Panc1 (cell line): ENCODE results near the gene TSHZ3. TPM values are rescaled to one million over a fixed set of nuclear protein-coding genes. Genes with fewer than 3 reads are reported as not detected.

ENCODE experiments used
- ATAC-seq: fragments of 200-7000 bp; cut with Tn5 transposase; 2 replicates; pipeline ENCODE4 v1.9.1; 2020; ENCODE audit warnings: mild to moderate bottlenecking, moderate library complexity
- BruUV-seq: library from RNA; stranded (reverse); fragments of 400-500 nt; replicated peaks from 2 replicates; lab custom pipeline; 2021; lab: Mats Ljungman, UMichigan
- CTCF ChIA-PET: fragments of 300-600 bp; sonication (Branson Sonifier 250); formaldehyde crosslinking; loops from one replicate; lab custom pipeline; 2022; ENCODE audit warnings: antibody characterized with exemption; lab: Charles Lee
- POLR2A ChIA-PET: fragments of 300-600 bp; sonication (Branson Sonifier 250); formaldehyde crosslinking; loops from one replicate; lab custom pipeline; 2022; ENCODE audit warnings: antibody characterized with exemption; lab: Charles Lee
- DNase-seq: peaks from one replicate; pipeline ENCODE4 v3.0.0-alpha.2; 2010; ENCODE audit warnings: low read depth, low spot score
- H3K27ac ChIP-seq: 2 replicates; pipeline ENCODE4 v1.5.1; 2011; ENCODE audit warnings: mild to moderate bottlenecking, low read length, inconsistent platforms
- H3K27me3 ChIP-seq: fragments of 200-500 bp; sonication (Bioruptor generic); 2 replicates; pipeline ENCODE4 v1.6.0; 2014; ENCODE audit warnings: low read length, inconsistent platforms; ENCODE audit not compliant: control insufficient read depth, insufficient read depth
- H3K36me3 ChIP-seq: fragments of 200-500 bp; sonication (Bioruptor generic); 2 replicates; pipeline ENCODE4 v1.5.1; 2014; ENCODE audit warnings: inconsistent platforms, mild to moderate bottlenecking, low read length, moderate library complexity; ENCODE audit not compliant: control insufficient read depth, insufficient read depth
- H3K4me1 ChIP-seq: 2 replicates; pipeline ENCODE4 v1.5.1; 2011; ENCODE audit warnings: inconsistent platforms, mild to moderate bottlenecking, low read length, moderate library complexity; ENCODE audit not compliant: control insufficient read depth, insufficient read depth
- H3K4me3 ChIP-seq, 2 experiments: 2 replicates each; pipeline ENCODE4 v1.5.1; 2011 to 2012; ENCODE audit warnings: low read depth in 2 of 2, low read length in 2 of 2, mild to moderate bottlenecking in 2 of 2, inconsistent platforms in 1 of 2, moderate library complexity in 1 of 2
- H3K9me3 ChIP-seq: fragments of 200-500 bp; sonication (Bioruptor generic); 2 replicates; pipeline ENCODE4 v1.5.1; 2014; ENCODE audit warnings: low read depth, mild to moderate bottlenecking, inconsistent platforms, low read length, moderate library complexity; ENCODE audit not compliant: control insufficient read depth, insufficient read depth
- CTCF ChIP-seq: fragments of 450-650 bp; IDR thresholded peaks from 2 replicates; pipeline ENCODE4 v1.5.1; 2017; ENCODE audit warnings: mild to moderate bottlenecking
- POLR2AphosphoS5 ChIP-seq: IDR thresholded peaks from 2 replicates; pipeline ENCODE4 v1.6.1; 2012; ENCODE audit warnings: mild to moderate bottlenecking, low read depth, low read length, moderate library complexity
- REST ChIP-seq, 2 experiments: IDR thresholded peaks; 2 replicates each; pipeline ENCODE4 v1.6.1; 2011 to 2012; ENCODE audit warnings: low read depth in 2 of 2, control low read depth in 1 of 2, low read length in 1 of 2, mild to moderate bottlenecking in 1 of 2, moderate library complexity in 1 of 2; ENCODE audit not compliant: insufficient read depth in 1 of 2
- SIN3A ChIP-seq: IDR thresholded peaks from 2 replicates; pipeline ENCODE4 v1.6.1; 2012; ENCODE audit warnings: low read depth, mild to moderate bottlenecking, low read length, moderate library complexity, borderline replicate concordance; ENCODE audit not compliant: insufficient read depth
- TCF7L2 ChIP-seq: IDR thresholded peaks from 2 replicates; pipeline ENCODE4 v1.6.1; 2011; ENCODE audit warnings: mild to moderate bottlenecking, low read depth, low read length, inconsistent platforms
- in situ Hi-C: cut with HindIII; loops from 2 replicates; pipeline ENCODE4 v1.10.0; 2016; ENCODE audit warnings: low sequenced_read_pairs, low pct_unique_long_range_greater_than_20kb
- intact Hi-C: fragments of 100-400 bp; cut with micrococcal nuclease; formaldehyde crosslinking; loops from one replicate; pipeline ENCODE4 v1.10.0; 2022; ENCODE audit not compliant: unreplicated experiment
- total RNA-seq: library from RNA; stranded (reverse); gene quantifications from one replicate; pipeline ENCODE4 v1.2.1, GENCODE V29; 2021; ENCODE audit not compliant: unreplicated experiment

The TSHZ3 gene
- total RNA-seq, 1 experiment from 2014 or later: 7.8 TPM

- Histone ChIP-seq H3K4me3 (no peak overlapping the region), H3K27ac (no peak overlapping the region), H3K27me3 (peaks cover 2% of the 10 kb centered on the region; the same call in 1 of the 2 replicates), H3K36me3 (no peaks in the 10 kb centered on the region), H3K9me3 (no peaks in the 10 kb centered on the region), H3K4me1 (no peaks in the 10 kb centered on the region)
- BruUV-seq: no TSS peak
- DNase-seq: no peak
- ChIA-PET CTCF (no interaction called here), POLR2A (interaction anchor here (0.6 kb wide), 1 partner anchor 18 kb away, joined by 6 read pairs; no protein-coding TSS in a partner anchor)
- no peak for TF ChIP-seq REST (IDR thresholded peaks at IDR 0.05; ENCODE audit: insufficient read depth in 1 of 2, low read depth in 2 of 2, low read length in 1 of 2)
- no peak for TF ChIP-seq TCF7L2
- no peak for TF ChIP-seq POLR2AphosphoS5
- no peak for TF ChIP-seq SIN3A
- no peak for TF ChIP-seq CTCF
- intact Hi-C loops: no loop called here
- in situ Hi-C loops: no loop called here
- ATAC-seq: no peak
Observed at GRCh38 chr19:31355665-31356289, 6.5 kb upstream of the TSHZ3 start.

GRCh38 chr19:31354799-31355664 is 5.8 kb upstream of the TSHZ3 start:
- BruUV-seq: no TSS peak
- Histone ChIP-seq H3K9me3 (no peaks in the 10 kb centered on the region), H3K27me3 (peaks cover 2% of the 10 kb centered on the region; the same call in 1 of the 2 replicates), H3K36me3 (no peaks in the 10 kb centered on the region), H3K4me1 (no peaks in the 10 kb centered on the region), H3K27ac (no peak overlapping the region), H3K4me3 (no peak overlapping the region)
- ChIA-PET POLR2A (no interaction called here), CTCF (no interaction called here)
- in situ Hi-C loops (no loop called here), intact Hi-C loops (no loop called here)
- DNase-seq: no peak
- TF ChIP-seq CTCF (no peak), REST (IDR thresholded peaks at IDR 0.05; ENCODE audit: insufficient read depth in 1 of 2, low read depth in 2 of 2, low read length in 1 of 2) (no peak), POLR2AphosphoS5 (no peak)
- ATAC-seq: no peak
